Measurements from ENCODE around the gene TAF9B.

GRCh38 chrX:78111140-78111931 lies 28.1 kb downstream of the TAF9B start:
- no peak for TF ChIP-seq CTCF (IDR thresholded peaks at IDR 0.05; ENCODE audit: extremely low read depth in 1 of 2, insufficient read depth in 1 of 2, low read depth in 1 of 2, low read length in 2 of 2)
- TF ChIP-seq FOS (IDR thresholded peaks at IDR 0.05; ENCODE audit: borderline replicate concordance, insufficient read depth, low read length) = no peak
- TF ChIP-seq POLR2A (IDR thresholded peaks at IDR 0.05; ENCODE audit: low read depth, low read length) = no peak

Measured in endothelial cell of umbilical vein (primary cell).